KBM-7 (cell line): ENCODE data around the gene CFAP90.

Source experiments
- DNase-seq: peaks from one replicate; pipeline ENCODE4 v3.0.0-alpha.2; 2015
- in situ Hi-C: fragments of 300-500 bp; cut with MboI; formaldehyde crosslinking; loops from 2 replicates; pipeline ENCODE4 v1.14.3; 2020; ENCODE audit warnings: low sequenced_read_pairs, low pct_unique_long_range_greater_than_20kb, mixed read lengths

The CFAP90 gene

DNA sequence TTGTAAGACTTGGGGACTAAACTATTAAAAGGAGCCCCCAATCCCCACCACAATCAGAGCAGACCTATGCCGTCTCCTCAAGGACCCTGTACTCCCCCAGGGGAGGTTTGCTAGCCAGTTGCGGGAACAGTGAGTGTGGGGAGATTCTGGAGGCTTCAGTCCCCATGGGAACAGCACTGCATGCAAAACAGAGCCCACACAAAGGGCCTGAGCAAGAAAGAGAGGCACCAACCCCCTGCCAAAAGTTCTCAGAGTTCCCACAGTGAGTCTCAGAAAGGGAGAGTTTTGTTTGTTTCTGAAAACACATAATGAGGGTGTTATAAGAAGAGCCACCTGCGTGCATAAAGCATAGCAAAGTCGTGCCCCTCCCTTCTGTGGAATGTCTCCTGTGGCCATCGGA lies 56.6 kb downstream of the CFAP90 start:
- DNase-seq: no peak
- in situ Hi-C loops: no loop called here

GRCh38 chr5:7793895-7794294 lies 57.0 kb downstream of the CFAP90 start:
- in situ Hi-C loops: no loop called here
- no peak for DNase-seq

DNA sequence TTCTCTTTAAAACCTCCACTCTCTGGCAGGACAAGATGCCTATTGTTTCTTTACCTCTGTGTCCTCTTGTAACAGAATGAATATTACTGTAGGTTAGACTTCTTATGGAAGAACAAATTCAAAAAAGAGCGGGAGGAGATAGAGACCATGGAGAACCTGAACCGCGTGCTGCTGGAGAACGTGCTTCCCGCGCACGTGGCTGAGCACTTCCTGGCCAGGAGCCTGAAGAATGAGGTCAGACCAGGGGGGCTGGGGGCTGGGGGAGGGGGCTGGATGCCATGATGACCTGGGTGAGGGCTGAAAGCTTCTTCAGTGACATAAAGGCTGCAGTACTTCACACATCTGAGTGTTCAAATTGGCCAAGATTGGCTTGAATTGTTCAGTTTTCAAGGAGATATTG lies 61.4 kb downstream of the CFAP90 start:
- in situ Hi-C loops: no loop called here
- DNase-seq: no peak

DNA sequence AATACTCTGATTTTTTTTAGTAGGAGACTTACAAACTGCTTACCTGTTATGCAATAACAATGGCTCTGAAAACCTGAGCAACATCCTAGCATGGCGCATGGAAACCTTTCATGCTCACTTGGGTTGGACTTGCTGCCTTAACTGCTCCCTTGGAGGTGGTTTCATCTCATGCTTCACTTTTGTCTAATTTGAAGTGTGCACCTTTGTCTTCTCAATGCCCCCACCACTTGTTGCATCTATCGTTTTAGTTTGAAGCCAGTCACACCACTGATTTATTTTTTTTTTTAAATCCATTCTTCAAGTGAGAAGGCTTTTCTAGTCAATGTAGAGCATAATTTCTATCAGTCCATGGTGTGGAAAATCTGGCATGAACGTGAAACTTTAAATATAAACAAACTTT lies 63.2 kb downstream of the CFAP90 start:
- in situ Hi-C loops: no loop called here
- no peak for DNase-seq

DNA sequence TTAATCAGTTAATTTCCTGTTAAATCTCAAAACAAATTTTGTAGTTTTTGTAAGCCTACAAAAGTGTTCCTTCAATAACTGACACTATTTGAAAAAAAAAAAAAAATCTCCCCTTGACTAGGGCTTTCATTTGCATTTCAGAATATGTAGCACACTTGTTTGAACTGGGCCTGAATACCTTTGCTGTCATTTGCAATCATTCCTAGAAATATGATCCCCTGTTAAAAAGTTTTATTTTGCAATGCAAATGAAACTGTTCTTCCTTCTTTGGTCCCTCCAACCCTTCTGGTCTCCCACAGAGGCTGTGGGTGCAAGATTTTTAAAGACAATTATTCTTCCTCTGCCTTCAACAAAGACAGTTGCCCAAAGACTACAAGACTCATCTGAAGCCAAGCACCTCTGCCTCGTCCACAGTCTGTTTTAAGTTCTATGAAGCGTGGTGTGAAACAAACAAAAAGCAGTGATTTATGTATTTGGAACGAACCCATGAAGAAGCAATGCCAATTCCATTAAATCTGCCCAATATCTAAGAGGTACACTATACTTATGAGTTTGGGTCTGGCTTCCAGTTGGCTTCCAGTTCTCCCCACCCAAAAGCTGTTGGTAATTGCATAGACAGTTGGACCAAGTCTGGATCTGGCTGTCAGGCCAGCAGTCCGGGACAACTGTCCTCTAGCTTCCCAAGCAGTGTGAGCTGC lies 66.1 kb downstream of the CFAP90 start:
- DNase-seq: no peak
- in situ Hi-C loops: no loop called here

DNA sequence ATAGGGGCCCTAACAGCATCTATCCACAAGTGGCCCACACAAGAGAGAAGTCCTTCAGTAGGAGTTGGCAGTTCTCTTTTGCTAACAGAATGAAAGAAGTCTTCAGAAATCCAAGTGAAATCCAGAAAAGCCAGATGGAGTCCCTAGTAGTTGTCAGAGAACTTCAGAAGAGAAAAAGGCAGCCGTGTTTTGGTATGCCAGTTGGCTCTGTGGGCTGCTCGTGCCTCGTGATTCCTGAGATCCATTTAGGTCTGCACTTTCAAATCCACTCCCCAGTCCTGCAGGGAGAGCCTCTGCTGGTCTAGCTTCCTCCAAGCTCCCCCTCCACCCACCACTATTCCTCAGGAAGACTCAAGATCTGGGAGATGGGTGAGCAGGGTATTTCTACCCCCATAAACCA lies 69.0 kb downstream of the CFAP90 start:
- in situ Hi-C loops: no loop called here
- DNase-seq: no peak
